HepG2 (cell line): ENCODE data around the gene ABHD2. TPM values are rescaled to one million over a fixed set of nuclear protein-coding genes. Genes with fewer than 3 reads are reported as not detected.

Source experiments
- GABPB1 ChIP-seq: IDR thresholded peaks from 2 replicates; pipeline ENCODE4 v1.6.1; 2016; ENCODE audit warnings: mild to moderate bottlenecking, missing genetic modification reagents, moderate library complexity, missing compliant biosample characterization
- KLF9 ChIP-seq: IDR thresholded peaks from 2 replicates; pipeline ENCODE4 v1.6.1; 2016; ENCODE audit warnings: low read depth
- NBN ChIP-seq: fragments of 450-650 bp; conservative IDR thresholded peaks from 2 replicates; pipeline ENCODE4 v1.6.1; 2017
- RAD21 ChIP-seq: fragments of 450-650 bp; formaldehyde crosslinking; IDR thresholded peaks from 2 replicates; pipeline ENCODE4 v1.5.0; 2020; ENCODE audit warnings: mild to moderate bottlenecking
- RBM39 ChIP-seq: fragments of 200-400 bp; formaldehyde crosslinking; IDR thresholded peaks from one replicate; pipeline ENCODE4 v1.6.1; 2018; ENCODE audit warnings: antibody characterized with exemption, mild to moderate bottlenecking, low read depth, low read length; ENCODE audit not compliant: poor library complexity, severe bottlenecking
- TEAD2 ChIP-seq: sonication (generic); formaldehyde crosslinking; IDR thresholded peaks from 2 replicates; pipeline ENCODE4 v1.9.0; 2021; ENCODE audit warnings: missing genetic modification reagents
- TERF1 ChIP-seq: sonication (generic); formaldehyde crosslinking; IDR thresholded peaks from 2 replicates; pipeline ENCODE4 v1.8.0; 2022; ENCODE audit warnings: mild to moderate bottlenecking, missing genetic modification reagents, moderate library complexity
- UBTF ChIP-seq: sonication (generic); formaldehyde crosslinking; IDR thresholded peaks from 2 replicates; pipeline ENCODE4 v1.4.0; 2020; ENCODE audit warnings: mild to moderate bottlenecking, missing genetic modification reagents
- ZBTB40 ChIP-seq, 2 experiments: fragments of 450-650 bp in 1 of 2; sonication (generic) in 1 of 2; formaldehyde crosslinking in 1 of 2; IDR thresholded peaks; 2 replicates each; pipeline versions ENCODE4 v1.6.1 to v1.8.0; 2016 to 2022; ENCODE audit warnings: antibody characterized with exemption in 1 of 2, mild to moderate bottlenecking in 1 of 2, missing genetic modification reagents in 1 of 2
- ZNF234 ChIP-seq: sonication (generic); formaldehyde crosslinking; conservative IDR thresholded peaks from 2 replicates; pipeline ENCODE4 v1.5.1; 2020; ENCODE audit warnings: mild to moderate bottlenecking, missing genetic modification reagents
- ZNF501 ChIP-seq: sonication (generic); formaldehyde crosslinking; IDR thresholded peaks from 2 replicates; pipeline ENCODE4 v1.5.1; 2020; ENCODE audit warnings: mild to moderate bottlenecking, moderate library complexity, missing genetic modification reagents
- polyA plus RNA-seq, 8 experiments: library from polyadenylated mRNA; depleted of rRNA in 3 of 8; stranded (reverse) in 7 of 8; unstranded in 1 of 8; fragments of >200 nt; fragmentation: Illumina TruSeq in 4 of 8; extraction: Trizol in 4 of 8; gene quantifications; 2 replicates each; pipeline versions ENCODE4 v1.2.1 to v1.2.3, GENCODE V29; 2011 to 2016; ENCODE audit warnings: low read depth in 4 of 8, missing spikeins in 1 of 8, mixed read lengths in 1 of 8; ENCODE audit not compliant: insufficient read depth in 1 of 8
- total RNA-seq, 5 experiments: library from RNA; depleted of rRNA; stranded (reverse); fragments of >200 nt; fragmentation: Illumina TruSeq; extraction: Trizol; gene quantifications; 2 replicates each; pipeline ENCODE4 v1.2.3, GENCODE V29; 2016; ENCODE audit warnings: low read depth in 1 of 5
- TF ChIP-seq, protein P1 (sequence below): sonication (generic); formaldehyde crosslinking; conservative IDR thresholded peaks from 2 replicates; pipeline ENCODE4 v1.4.0; 2020; ENCODE audit warnings: missing genetic modification reagents

Gene ABHD2
- total and polyA plus RNA-seq, 2 of the 13 experiments (the other 11 are each of a cell fraction or from before 2014, with no cell fraction given), result 14.8 to 22.4 TPM

GRCh38 chr15:89121414-89121813 lies 33.2 kb downstream of the ABHD2 start (continued):
- TF ChIP-seq, protein P1, sequence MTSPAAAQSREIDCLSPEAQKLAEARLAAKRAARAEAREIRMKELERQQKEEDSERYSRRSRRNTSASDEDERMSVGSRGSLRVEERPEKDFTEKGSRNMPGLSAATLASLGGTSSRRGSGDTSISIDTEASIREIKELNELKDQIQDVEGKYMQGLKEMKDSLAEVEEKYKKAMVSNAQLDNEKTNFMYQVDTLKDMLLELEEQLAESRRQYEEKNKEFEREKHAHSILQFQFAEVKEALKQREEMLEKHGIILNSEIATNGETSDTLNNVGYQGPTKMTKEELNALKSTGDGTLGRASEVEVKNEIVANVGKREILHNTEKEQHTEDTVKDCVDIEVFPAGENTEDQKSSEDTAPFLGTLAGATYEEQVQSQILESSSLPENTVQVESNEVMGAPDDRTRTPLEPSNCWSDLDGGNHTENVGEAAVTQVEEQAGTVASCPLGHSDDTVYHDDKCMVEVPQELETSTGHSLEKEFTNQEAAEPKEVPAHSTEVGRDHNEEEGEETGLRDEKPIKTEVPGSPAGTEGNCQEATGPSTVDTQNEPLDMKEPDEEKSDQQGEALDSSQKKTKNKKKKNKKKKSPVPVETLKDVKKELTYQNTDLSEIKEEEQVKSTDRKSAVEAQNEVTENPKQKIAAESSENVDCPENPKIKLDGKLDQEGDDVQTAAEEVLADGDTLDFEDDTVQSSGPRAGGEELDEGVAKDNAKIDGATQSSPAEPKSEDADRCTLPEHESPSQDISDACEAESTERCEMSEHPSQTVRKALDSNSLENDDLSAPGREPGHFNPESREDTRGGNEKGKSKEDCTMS (CRISPR knock-in tag), result no peak
- TF ChIP-seq ZNF501 (CRISPR knock-in tag) (no peak), NBN (no peak), ZNF234 (no peak), GABPB1 (no peak), UBTF (no peak), TERF1 (no peak), RBM39 (no peak), TEAD2 (CRISPR knock-in tag) (no peak), ZBTB40 (IDR thresholded peaks at IDR 0.05) (no peak), ZBTB40 (CRISPR knock-in tag; IDR thresholded peaks at IDR 0.05) (no peak), KLF9 (no peak), RAD21 (CRISPR knock-in tag) (no peak)
